Skeletal muscle tissue (tissue), 4 donors: ENCODE results near the gene ERP44. TPM values are rescaled to one million over a fixed set of nuclear protein-coding genes. Genes with fewer than 3 reads are reported as not detected.

Experiments
- H3K27ac ChIP-seq: one replicate; pipeline ENCODE4 v1.7.0; 2013; ENCODE audit warnings: mild to moderate bottlenecking, low read depth, low read length, inconsistent platforms
- H3K27me3 ChIP-seq, 3 donors: one replicate each; pipeline ENCODE4 v1.7.0; 2013; ENCODE audit warnings: low read length in 3 of 3; ENCODE audit not compliant: control insufficient read depth in 3 of 3, insufficient read depth in 3 of 3
- H3K36me3 ChIP-seq, 3 donors: one replicate each; pipeline ENCODE4 v1.7.0; 2013; ENCODE audit warnings: low read length in 3 of 3; ENCODE audit not compliant: control insufficient read depth in 3 of 3, insufficient read depth in 3 of 3
- H3K4me1 ChIP-seq, 3 donors: one replicate each; pipeline ENCODE4 v1.7.0; 2013; ENCODE audit warnings: low read length in 3 of 3, mild to moderate bottlenecking in 3 of 3; ENCODE audit not compliant: control insufficient read depth in 3 of 3, insufficient read depth in 3 of 3
- H3K4me3 ChIP-seq, 3 donors: one replicate each; pipeline ENCODE4 v1.7.0; 2013; ENCODE audit warnings: low read length in 3 of 3
- H3K9ac ChIP-seq, 3 donors: one replicate each; pipeline ENCODE4 v1.7.0; 2013; ENCODE audit warnings: low read length in 3 of 3, mild to moderate bottlenecking in 3 of 3, moderate library complexity in 2 of 3, low read depth in 1 of 3
- H3K9me3 ChIP-seq, 3 donors: one replicate each; pipeline ENCODE4 v1.7.0; 2013; ENCODE audit warnings: low read length in 3 of 3; ENCODE audit not compliant: control insufficient read depth in 3 of 3
- total RNA-seq: library from RNA; depleted of rRNA; stranded (reverse); fragments of >200 nt; gene quantifications from one replicate; pipeline ENCODE4 v1.2.3, GENCODE V29; 2014
- donor health status: Osteomylitis.

ERP44 gene
- total RNA-seq, 1 donor from 2014 or later: 9.4 TPM

GRCh38 chr9:100058699-100059579, 39.9 kb downstream of the ERP44 start:
- no peak overlapping the region for H3K9ac ChIP-seq
- no peaks in the 10 kb centered on the region for H3K9me3 ChIP-seq
- peaks cover 0 to 4% (median 0%) of the 10 kb centered on the region in 3 donors for H3K36me3 ChIP-seq
- H3K4me1 ChIP-seq: no peaks in the 10 kb centered on the region
- no peaks in the 10 kb centered on the region for H3K27me3 ChIP-seq
- H3K4me3 ChIP-seq: no peak overlapping the region
- no peak overlapping the region for H3K27ac ChIP-seq

GRCh38 chr9:100057624-100058023, 41.2 kb downstream of the ERP44 start:
- no peak overlapping the region for H3K27ac ChIP-seq
- no peaks in the 10 kb centered on the region for H3K27me3 ChIP-seq
- no peak overlapping the region for H3K4me3 ChIP-seq
- peaks cover 0 to 4% (median 0%) of the 10 kb centered on the region in 3 donors for H3K36me3 ChIP-seq
- H3K9ac ChIP-seq: no peak overlapping the region
- H3K9me3 ChIP-seq: no peaks in the 10 kb centered on the region
- no peaks in the 10 kb centered on the region for H3K4me1 ChIP-seq

- Histone ChIP-seq H3K4me1 (no peaks in the 10 kb centered on the region), H3K36me3 (peaks cover 0 to 6% (median 0%) of the 10 kb centered on the region in 3 donors), H3K9ac (no peak overlapping the region)
These were observed 42.2 kb downstream of the ERP44 start for GRCh38 chr9:100056561-100056960.

GRCh38 chr9:100052375-100052774, 46.4 kb downstream of the ERP44 start:
- Histone ChIP-seq H3K4me1 (no peaks in the 10 kb centered on the region), H3K4me3 (no peak overlapping the region), H3K27ac (no peak overlapping the region), H3K9me3 (no peaks in the 10 kb centered on the region), H3K9ac (no peak overlapping the region), H3K27me3 (no peaks in the 10 kb centered on the region), H3K36me3 (peaks cover 0 to 7% (median 0%) of the 10 kb centered on the region in 3 donors)

More at GRCh38 chr9:100056561-100056960, 42.2 kb downstream of the ERP44 start:
- Histone ChIP-seq H3K4me3 (no peak overlapping the region), H3K9me3 (no peaks in the 10 kb centered on the region), H3K27me3 (no peaks in the 10 kb centered on the region), H3K27ac (no peak overlapping the region)

GRCh38 chr9:100049551-100049950, 49.2 kb downstream of the ERP44 start:
- H3K4me3 ChIP-seq: no peak overlapping the region
- H3K9ac ChIP-seq: no peak overlapping the region
- H3K36me3 ChIP-seq: peaks cover 0 to 3% (median 0%) of the 10 kb centered on the region in 3 donors
- no peaks in the 10 kb centered on the region for H3K4me1 ChIP-seq
- H3K9me3 ChIP-seq: no peaks in the 10 kb centered on the region
- no peak overlapping the region for H3K27ac ChIP-seq
- no peaks in the 10 kb centered on the region for H3K27me3 ChIP-seq

GRCh38 chr9:100038472-100038871, 60.3 kb downstream of the ERP44 start:
- H3K27me3 ChIP-seq: no peaks in the 10 kb centered on the region
- H3K36me3 ChIP-seq: no peaks in the 10 kb centered on the region
- no peak overlapping the region for H3K27ac ChIP-seq
- H3K9ac ChIP-seq: no peak overlapping the region
- H3K4me1 ChIP-seq: peaks cover 0 to 6% (median 0%) of the 10 kb centered on the region in 3 donors
- no peaks in the 10 kb centered on the region for H3K9me3 ChIP-seq
- H3K4me3 ChIP-seq: no peak overlapping the region

- Histone ChIP-seq H3K4me3 (no peak overlapping the region), H3K36me3 (no peaks in the 10 kb centered on the region), H3K27me3 (no peaks in the 10 kb centered on the region), H3K9me3 (no peaks in the 10 kb centered on the region), H3K4me1 (peaks cover 0 to 6% (median 0%) of the 10 kb centered on the region in 3 donors), H3K9ac (no peak overlapping the region), H3K27ac (no peak overlapping the region)
These were observed 64.8 kb downstream of the ERP44 start for GRCh38 chr9:100033877-100034551.

GRCh38 chr9:100030548-100030947, 68.3 kb downstream of the ERP44 start:
- no peak overlapping the region for H3K9ac ChIP-seq
- no peak overlapping the region for H3K27ac ChIP-seq
- H3K4me1 ChIP-seq: no peaks in the 10 kb centered on the region
- H3K27me3 ChIP-seq: no peaks in the 10 kb centered on the region
- H3K36me3 ChIP-seq: no peaks in the 10 kb centered on the region
- H3K9me3 ChIP-seq: no peaks in the 10 kb centered on the region
- no peak overlapping the region for H3K4me3 ChIP-seq

- H3K4me1 ChIP-seq: no peaks in the 10 kb centered on the region
These were observed 69.5 kb downstream of the ERP44 start for GRCh38 chr9:100029251-100029650.

GRCh38 chr9:100028201-100028784, 70.5 kb downstream of the ERP44 start:
- H3K36me3 ChIP-seq: no peaks in the 10 kb centered on the region
- H3K4me1 ChIP-seq: no peaks in the 10 kb centered on the region
- H3K9ac ChIP-seq: no peak overlapping the region
- no peaks in the 10 kb centered on the region for H3K27me3 ChIP-seq
- no peak overlapping the region for H3K4me3 ChIP-seq
- no peak overlapping the region for H3K27ac ChIP-seq
- H3K9me3 ChIP-seq: no peaks in the 10 kb centered on the region

More at GRCh38 chr9:100029251-100029650, 69.5 kb downstream of the ERP44 start:
- no peaks in the 10 kb centered on the region for H3K27me3 ChIP-seq
- no peak overlapping the region for H3K27ac ChIP-seq
- no peak overlapping the region for H3K4me3 ChIP-seq
- no peaks in the 10 kb centered on the region for H3K9me3 ChIP-seq
- no peaks in the 10 kb centered on the region for H3K36me3 ChIP-seq
- no peak overlapping the region for H3K9ac ChIP-seq
